Spleen (tissue), 11 donors: ENCODE results near the gene LRBA. TPM values are rescaled to one million over a fixed set of nuclear protein-coding genes. Genes with fewer than 3 reads are reported as not detected.
"Not testable (repeated sequence)": the region's sequence is repeated elsewhere in the genome, so short reads cannot be mapped to it uniquely, and the experiment has no call there.

ENCODE experiments used
- DNase-seq: peaks from one replicate; pipeline ENCODE4 v3.0.0-alpha.2; 2020
- H3K27ac ChIP-seq, 8 donors: fragments of 200-600 bp; sonication (generic) in 7 of 8; 1 replicate in 4 of 8; 2 replicates in 4 of 8; pipeline versions ENCODE4 v1.5.0 to v1.8.0; 2016 to 2021; ENCODE audit warnings: inconsistent platforms in 4 of 8, mild to moderate bottlenecking in 4 of 8, moderate library complexity in 1 of 8
- H3K27me3 ChIP-seq, 7 donors: fragments of 200-600 bp; sonication (generic) in 6 of 7; replicated peaks in 1 of 7; 1 replicate in 4 of 7; 2 replicates in 3 of 7; pipeline versions ENCODE4 v1.5.0 to v1.8.0; 2016 to 2021; ENCODE audit warnings: inconsistent platforms in 3 of 7, mild to moderate bottlenecking in 1 of 7
- H3K36me3 ChIP-seq, 6 donors: fragments of 200-600 bp; sonication (generic) in 5 of 6; 1 replicate in 4 of 6; 2 replicates in 2 of 6; pipeline versions ENCODE4 v1.5.0 to v1.8.0; 2016 to 2021; ENCODE audit warnings: inconsistent platforms in 2 of 6
- H3K4me1 ChIP-seq, 6 donors: fragments of 200-600 bp; sonication (generic) in 5 of 6; 1 replicate in 3 of 6; 2 replicates in 3 of 6; pipeline versions ENCODE4 v1.5.0 to v1.8.0; 2016 to 2021; ENCODE audit warnings: inconsistent platforms in 3 of 6
- H3K4me3 ChIP-seq, 8 donors: fragments of 200-600 bp; sonication (generic) in 7 of 8; 1 replicate in 4 of 8; 2 replicates in 4 of 8; pipeline versions ENCODE4 v1.5.0 to v1.8.0; 2016 to 2021; ENCODE audit warnings: inconsistent platforms in 4 of 8, mild to moderate bottlenecking in 4 of 8, moderate library complexity in 2 of 8
- H3K9me3 ChIP-seq, 8 donors: fragments of 200-600 bp; sonication (generic) in 7 of 8; 1 replicate in 4 of 8; 2 replicates in 4 of 8; pipeline versions ENCODE4 v1.5.0 to v1.8.0; 2016 to 2021; ENCODE audit warnings: inconsistent platforms in 4 of 8
- POLR2A ChIP-seq, 3 donors: fragments of 450-650 bp; IDR thresholded peaks; one replicate each; pipeline ENCODE4 v1.5.1; 2017; ENCODE audit warnings: antibody characterized with exemption in 3 of 3, mild to moderate bottlenecking in 1 of 3
- POLR2AphosphoS5 ChIP-seq, 3 donors: sonication (generic); formaldehyde crosslinking; IDR thresholded peaks; one replicate each; pipeline ENCODE4 v1.5.1; 2017; ENCODE audit warnings: antibody characterized with exemption in 3 of 3
- WGBS, 5 donors: extraction: QIAGEN DNeasy Blood & Tissue Kit in 3 of 5; methylation state at CpG; one replicate each; pipeline versions ENCODE4 v1.1.5 to v1.1.7; 2013 to 2018; 5-methylcytosine and 5-hydroxymethylcytosine counted together
- intact Hi-C: fragments of 100-400 bp; cut with DNase I; formaldehyde crosslinking; loops from one replicate; pipeline ENCODE4 v1.15.0; 2023; ENCODE audit warnings: low total_unique reads
- polyA plus RNA-seq, 3 donors: library from polyadenylated mRNA; stranded (reverse); fragments of 200-250 nt; gene quantifications; one replicate each; pipeline ENCODE4 v1.2.1, GENCODE V29; 2013
- total RNA-seq, 7 donors: library from RNA; depleted of rRNA in 3 of 7; stranded (reverse); fragments of >200 nt in 3 of 7; fragmentation: NEBNext Ultra II Directional in 4 of 7; extraction: Animal tissue kit (Norgen Biotek cat#: 25700) in 4 of 7; gene quantifications; one replicate each; pipeline versions ENCODE4 v1.1.0 to v1.2.1, GENCODE V29; 2016 to 2021
- TF ChIP-seq, protein P1 (sequence below), 11 experiments: fragments of 200-600 bp in 7 of 11; fragments of 450-650 bp in 4 of 11; sonication (generic) in 4 of 11; IDR thresholded peaks in 8 of 11; conservative IDR thresholded peaks in 3 of 11; 1 replicate in 7 of 11; 2 replicates in 4 of 11; pipeline versions ENCODE4 v1.4.0 to v1.8.0; 2016 to 2021; ENCODE audit warnings: antibody characterized with exemption in 11 of 11, inconsistent platforms in 4 of 11, mild to moderate bottlenecking in 1 of 11
- donor health status: healthy with polysubstance abuse.
- donor health status: DM: no; HTN: no; CAD: no; lungs with moderate emphysema.
- donor health status: DM: no; HTN: no; CAD: no.
- donor health status: Bipolar disorder and iron deficiency.
- donor health status: healthy.
- donor health status: DM: no; HTN: no; CAD: no.
- donor health status: DM: yes; HTN: yes; CAD: no.

LRBA gene
- total and polyA plus RNA-seq, 10 donors, result 8.2 to 84.9 (median 50.5) TPM

GRCh38 chr4:150964754-150965153 lies 50.3 kb downstream of the LRBA start:
- H3K4me1 ChIP-seq, result peaks cover 0 to 8% (median 0%) of the 10 kb centered on the region in 6 donors
- H3K27ac ChIP-seq, result no peak overlapping the region
- no peaks in the 10 kb centered on the region for H3K36me3 ChIP-seq
- intact Hi-C loops, result no loop called here
- H3K9me3 ChIP-seq, result peaks cover 0 to 7% (median 0%) of the 10 kb centered on the region in 8 donors
- TF ChIP-seq POLR2A (IDR thresholded peaks at IDR 0.05), result no peak
- TF ChIP-seq, protein P1, sequence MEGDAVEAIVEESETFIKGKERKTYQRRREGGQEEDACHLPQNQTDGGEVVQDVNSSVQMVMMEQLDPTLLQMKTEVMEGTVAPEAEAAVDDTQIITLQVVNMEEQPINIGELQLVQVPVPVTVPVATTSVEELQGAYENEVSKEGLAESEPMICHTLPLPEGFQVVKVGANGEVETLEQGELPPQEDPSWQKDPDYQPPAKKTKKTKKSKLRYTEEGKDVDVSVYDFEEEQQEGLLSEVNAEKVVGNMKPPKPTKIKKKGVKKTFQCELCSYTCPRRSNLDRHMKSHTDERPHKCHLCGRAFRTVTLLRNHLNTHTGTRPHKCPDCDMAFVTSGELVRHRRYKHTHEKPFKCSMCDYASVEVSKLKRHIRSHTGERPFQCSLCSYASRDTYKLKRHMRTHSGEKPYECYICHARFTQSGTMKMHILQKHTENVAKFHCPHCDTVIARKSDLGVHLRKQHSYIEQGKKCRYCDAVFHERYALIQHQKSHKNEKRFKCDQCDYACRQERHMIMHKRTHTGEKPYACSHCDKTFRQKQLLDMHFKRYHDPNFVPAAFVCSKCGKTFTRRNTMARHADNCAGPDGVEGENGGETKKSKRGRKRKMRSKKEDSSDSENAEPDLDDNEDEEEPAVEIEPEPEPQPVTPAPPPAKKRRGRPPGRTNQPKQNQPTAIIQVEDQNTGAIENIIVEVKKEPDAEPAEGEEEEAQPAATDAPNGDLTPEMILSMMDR (IDR thresholded peaks at IDR 0.05 in 8 of 11, conservative IDR thresholded peaks at IDR 0.05 in 3 of 11), result no peak
- no peak for TF ChIP-seq POLR2AphosphoS5 (IDR thresholded peaks at IDR 0.05)
- no peak for DNase-seq
- no peak overlapping the region for H3K4me3 ChIP-seq
- no peaks in the 10 kb centered on the region for H3K27me3 ChIP-seq

DNA sequence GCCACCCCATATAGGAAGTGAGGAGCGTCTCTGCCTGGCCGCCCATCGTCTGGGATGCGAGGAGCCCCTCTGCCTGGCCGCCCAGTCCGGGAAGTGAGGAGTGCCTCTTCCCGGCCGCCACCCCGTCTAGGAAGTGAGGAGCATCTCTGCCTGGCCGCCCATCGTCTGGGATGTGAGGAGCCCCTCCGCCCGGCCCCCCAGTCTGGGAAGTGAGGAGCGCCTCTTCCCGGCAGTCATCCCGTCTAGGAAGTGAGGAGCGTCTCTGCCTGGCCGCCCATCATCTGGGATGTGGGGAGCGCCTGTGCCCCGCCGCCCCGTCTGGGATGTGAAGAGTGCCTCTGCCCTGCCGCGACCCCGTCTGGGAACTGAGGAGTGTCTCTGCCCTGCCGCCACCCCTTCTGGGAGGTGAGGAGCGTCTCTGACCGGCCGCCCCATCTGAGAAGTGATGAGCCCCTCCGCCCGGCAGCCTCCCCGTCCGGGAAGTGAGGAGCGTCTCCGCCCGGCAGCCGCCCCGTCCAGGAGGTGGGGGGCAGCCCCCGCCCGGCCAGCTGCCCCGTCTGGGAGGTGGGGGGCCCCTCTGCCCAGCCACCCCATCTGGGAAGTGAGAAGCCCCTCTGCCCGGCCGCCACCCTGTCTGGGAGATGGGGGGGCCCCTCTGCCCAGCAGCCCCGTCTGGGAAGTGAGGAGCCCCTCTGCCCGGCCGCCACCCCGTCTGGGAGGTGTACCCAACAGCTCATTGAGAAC lies 51.3 kb downstream of the LRBA start:
- H3K4me3 ChIP-seq, H3K4me1 ChIP-seq, H3K36me3 ChIP-seq, H3K27ac ChIP-seq, H3K27me3 ChIP-seq, DNase-seq, intact Hi-C loops: not testable (repeated sequence)
- 95 to 98% (median 97%) methylated on average over 20 to 47 of the region's 47 CpGs for WGBS, 5 donors
- peaks cover 0 to 13% (median 6%) of the 10 kb centered on the region in 8 donors for H3K9me3 ChIP-seq

GRCh38 chr4:150962245-150962644 lies 52.8 kb downstream of the LRBA start:
- Histone ChIP-seq H3K27ac (no peak overlapping the region), H3K36me3 (peaks cover 0 to 18% (median 0%) of the 10 kb centered on the region in 6 donors), H3K9me3 (peaks cover 0 to 28% (median 21%) of the 10 kb centered on the region in 8 donors), H3K27me3 (no peaks in the 10 kb centered on the region), H3K4me3 (no peak overlapping the region), H3K4me1 (peaks cover 0 to 8% (median 0%) of the 10 kb centered on the region in 6 donors)
- no peak for DNase-seq
- TF ChIP-seq, protein P1 (IDR thresholded peaks at IDR 0.05 in 8 of 11, conservative IDR thresholded peaks at IDR 0.05 in 3 of 11), result no peak
- TF ChIP-seq POLR2A (IDR thresholded peaks at IDR 0.05) (no peak), POLR2AphosphoS5 (IDR thresholded peaks at IDR 0.05) (no peak)
- 33 to 75% (median 45%) methylated on average over 1 of the region's 1 CpG for WGBS, 5 donors
- intact Hi-C loops, result no loop called here

DNA sequence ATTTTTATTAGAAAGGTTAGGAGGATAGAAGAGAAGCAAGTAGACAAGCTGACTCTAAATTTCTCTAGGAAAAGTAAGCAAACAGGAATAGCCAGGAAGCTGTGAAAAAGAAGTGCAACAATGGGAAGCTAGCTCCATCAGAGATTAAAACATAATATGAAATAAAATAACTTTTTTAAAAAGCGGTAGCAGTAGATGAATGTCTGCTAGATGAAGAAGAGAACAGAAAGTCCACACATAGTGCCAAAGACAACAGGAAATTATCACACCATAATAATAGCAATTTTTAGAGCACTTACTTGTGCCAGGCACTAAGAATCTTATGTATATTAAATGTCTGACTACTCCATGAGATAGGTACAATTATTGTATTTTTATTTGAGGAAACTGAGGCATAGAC lies 53.5 kb downstream of the LRBA start:
- Histone ChIP-seq H3K27ac (no peak overlapping the region), H3K4me1 (peaks cover 0 to 8% (median 0%) of the 10 kb centered on the region in 6 donors), H3K4me3 (no peak overlapping the region), H3K27me3 (no peaks in the 10 kb centered on the region), H3K36me3 (peaks cover 0 to 22% (median 0%) of the 10 kb centered on the region in 6 donors), H3K9me3 (peaks cover 0 to 34% (median 26%) of the 10 kb centered on the region in 8 donors)
- DNase-seq, result no peak
- 87 to 92% (median 90%) methylated on average over 1 of the region's 1 CpG for WGBS, 5 donors
- no peak for TF ChIP-seq POLR2AphosphoS5 (IDR thresholded peaks at IDR 0.05)
- no peak for TF ChIP-seq POLR2A (IDR thresholded peaks at IDR 0.05)
- TF ChIP-seq, protein P1 (IDR thresholded peaks at IDR 0.05 in 8 of 11, conservative IDR thresholded peaks at IDR 0.05 in 3 of 11), result no peak
- intact Hi-C loops, result no loop called here
